H9 (cell line): Measurements from ENCODE around the gene ZNF366. TPM values are rescaled to one million over a fixed set of nuclear protein-coding genes. Genes with fewer than 3 reads are reported as not detected.

ENCODE experiments used
- DNase-seq: peaks from one replicate; pipeline ENCODE4 v3.0.0-alpha.2; 2017
- H2AFZ ChIP-seq: one replicate; pipeline ENCODE4 v1.6.1; 2013; ENCODE audit warnings: mild to moderate bottlenecking, low read length, control low read depth, moderate library complexity
- H2AK5ac ChIP-seq: 2 replicates; pipeline ENCODE4 v1.6.1; 2013; ENCODE audit warnings: low read length, control low read depth, mixed read lengths; ENCODE audit not compliant: insufficient read length
- H2BK120ac ChIP-seq: one replicate; pipeline ENCODE4 v1.6.1; 2013; ENCODE audit warnings: low read depth, mild to moderate bottlenecking, low read length, control low read depth, inconsistent platforms; ENCODE audit not compliant: poor library complexity, severe bottlenecking
- H2BK12ac ChIP-seq: 2 replicates; pipeline ENCODE4 v1.6.1; 2013; ENCODE audit warnings: low read length, control low read depth, mixed read lengths, low read depth; ENCODE audit not compliant: insufficient read length
- H2BK15ac ChIP-seq: 2 replicates; pipeline ENCODE4 v1.6.1; 2013; ENCODE audit warnings: low read depth, low read length, control low read depth
- H2BK20ac ChIP-seq: one replicate; pipeline ENCODE4 v1.6.1; 2013; ENCODE audit warnings: low read depth, mild to moderate bottlenecking, low read length, control low read depth, inconsistent platforms; ENCODE audit not compliant: poor library complexity, severe bottlenecking
- H2BK5ac ChIP-seq: 2 replicates; pipeline ENCODE4 v1.6.1; 2013; ENCODE audit warnings: low read length, control low read depth, mixed read lengths; ENCODE audit not compliant: insufficient read length
- H3K14ac ChIP-seq: 2 replicates; pipeline ENCODE4 v1.6.1; 2013; ENCODE audit warnings: low read length, control low read depth; ENCODE audit not compliant: insufficient read depth
- H3K18ac ChIP-seq: 2 replicates; pipeline ENCODE4 v1.6.1; 2013; ENCODE audit warnings: low read depth, mild to moderate bottlenecking, mixed read lengths, low read length, control low read depth; ENCODE audit not compliant: insufficient read length
- H3K23ac ChIP-seq: 2 replicates; pipeline ENCODE4 v1.6.1; 2013; ENCODE audit warnings: low read length, control low read depth, mixed read lengths, low read depth; ENCODE audit not compliant: insufficient read length
- H3K23me2 ChIP-seq: 2 replicates; pipeline ENCODE4 v1.6.1; 2013; ENCODE audit warnings: low read depth, mild to moderate bottlenecking, mixed read lengths, low read length, control low read depth; ENCODE audit not compliant: insufficient read length, poor library complexity, severe bottlenecking
- H3K27ac ChIP-seq: 2 replicates; pipeline ENCODE4 v1.5.1; 2013; ENCODE audit warnings: low read length, control low read depth, mixed read lengths, low read depth; ENCODE audit not compliant: insufficient read length
- H3K27me3 ChIP-seq: 2 replicates; pipeline ENCODE4 v1.6.1; 2013; ENCODE audit warnings: low read length, control low read depth, inconsistent platforms; ENCODE audit not compliant: insufficient read depth
- H3K4ac ChIP-seq: 2 replicates; pipeline ENCODE4 v1.6.1; 2013; ENCODE audit warnings: low read depth, mild to moderate bottlenecking, control low read depth, inconsistent platforms, low read length, moderate library complexity
- H3K4me1 ChIP-seq: 2 replicates; pipeline ENCODE4 v1.6.1; 2013; ENCODE audit warnings: low read length, control low read depth, inconsistent platforms; ENCODE audit not compliant: insufficient read depth
- H3K4me2 ChIP-seq: 2 replicates; pipeline ENCODE4 v1.6.1; 2013; ENCODE audit warnings: low read length, control low read depth, mixed read lengths; ENCODE audit not compliant: insufficient read length, insufficient read depth
- H3K56ac ChIP-seq: 2 replicates; pipeline ENCODE4 v1.6.1; 2013; ENCODE audit warnings: low read depth, mild to moderate bottlenecking, mixed read lengths, low read length, control low read depth; ENCODE audit not compliant: insufficient read length
- H3K79me1 ChIP-seq: 2 replicates; pipeline ENCODE4 v1.6.1; 2013; ENCODE audit warnings: low read depth, mild to moderate bottlenecking, moderate library complexity, low read length, control low read depth, inconsistent platforms; ENCODE audit not compliant: insufficient read depth, poor library complexity, severe bottlenecking
- H3K79me2 ChIP-seq: 2 replicates; pipeline ENCODE4 v1.6.1; 2013; ENCODE audit warnings: low read length, control low read depth, inconsistent platforms; ENCODE audit not compliant: insufficient read depth
- H3K9ac ChIP-seq: 2 replicates; pipeline ENCODE4 v1.6.1; 2013; ENCODE audit warnings: low read length, control low read depth, mixed read lengths; ENCODE audit not compliant: insufficient read length; ENCODE audit errors: extremely low read depth
- H3K9me3 ChIP-seq: one replicate; pipeline ENCODE4 v1.6.1; 2013; ENCODE audit warnings: low read depth, low read length, inconsistent platforms; ENCODE audit not compliant: control insufficient read depth
- H3T11ph ChIP-seq: one replicate; pipeline ENCODE4 v1.6.1; 2013; ENCODE audit warnings: mild to moderate bottlenecking, low read length, control low read depth, inconsistent platforms
- H4K20me1 ChIP-seq: one replicate; pipeline ENCODE4 v1.6.1; 2013; ENCODE audit not compliant: control insufficient read depth, insufficient read length, insufficient read depth
- H4K5ac ChIP-seq: 2 replicates; pipeline ENCODE4 v1.6.1; 2013; ENCODE audit warnings: low read depth, mild to moderate bottlenecking, mixed read lengths, low read length, control low read depth; ENCODE audit not compliant: insufficient read length
- H4K8ac ChIP-seq: replicated peaks from 2 replicates; pipeline ENCODE4 v1.6.1; 2013; ENCODE audit warnings: low read length, control low read depth, mixed read lengths, low read depth; ENCODE audit not compliant: insufficient read length
- H4K91ac ChIP-seq: 2 replicates; pipeline ENCODE4 v1.6.1; 2013; ENCODE audit warnings: low read depth, mild to moderate bottlenecking, moderate library complexity, mixed read lengths, low read length, control low read depth; ENCODE audit not compliant: insufficient read length
- H3K27ac Mint-ChIP-seq, 3 experiments: 2 replicates in 2 of 3; 3 replicates in 1 of 3; pipeline ENCODE4 v1.8.0; 2020 to 2021; ENCODE audit warnings: mixed read lengths in 3 of 3, mild to moderate bottlenecking in 1 of 3, moderate library complexity in 1 of 3
- H3K27me3 Mint-ChIP-seq: 2 replicates; pipeline ENCODE4 v1.8.0; 2021; ENCODE audit warnings: low read depth, mild to moderate bottlenecking, moderate library complexity, mixed read lengths
- H3K36me3 Mint-ChIP-seq, 3 experiments: 2 replicates in 2 of 3; 3 replicates in 1 of 3; pipeline ENCODE4 v1.8.0; 2020 to 2021; ENCODE audit warnings: low read depth in 3 of 3, mixed read lengths in 3 of 3; ENCODE audit not compliant: insufficient read depth in 1 of 3
- H3K4me1 Mint-ChIP-seq, 2 experiments: 2 replicates each; pipeline ENCODE4 v1.8.0; 2020; ENCODE audit warnings: mixed read lengths in 2 of 2
- H3K4me3 Mint-ChIP-seq, 2 experiments: 2 replicates in 1 of 2; 3 replicates in 1 of 2; pipeline ENCODE4 v1.8.0; 2020 to 2021; ENCODE audit warnings: mild to moderate bottlenecking in 2 of 2, mixed read lengths in 2 of 2, moderate library complexity in 1 of 2
- H3K9me3 Mint-ChIP-seq, 2 experiments: 2 replicates in 1 of 2; 3 replicates in 1 of 2; pipeline ENCODE4 v1.8.0; 2020; ENCODE audit warnings: mild to moderate bottlenecking in 2 of 2, mixed read lengths in 2 of 2, moderate library complexity in 1 of 2
- CTCF ChIP-seq: fragments of 200-600 bp; sonication (generic); conservative IDR thresholded peaks from 3 replicates; pipeline ENCODE4 v1.8.0; 2021; ENCODE audit warnings: antibody characterized with exemption, mild to moderate bottlenecking
- total RNA-seq: library from RNA; stranded (reverse); gene quantifications from 2 replicates; pipeline ENCODE4 v1.2.1, GENCODE V29; 2021

ZNF366 gene
- total RNA-seq, 1 experiment from 2014 or later: not detected

DNA sequence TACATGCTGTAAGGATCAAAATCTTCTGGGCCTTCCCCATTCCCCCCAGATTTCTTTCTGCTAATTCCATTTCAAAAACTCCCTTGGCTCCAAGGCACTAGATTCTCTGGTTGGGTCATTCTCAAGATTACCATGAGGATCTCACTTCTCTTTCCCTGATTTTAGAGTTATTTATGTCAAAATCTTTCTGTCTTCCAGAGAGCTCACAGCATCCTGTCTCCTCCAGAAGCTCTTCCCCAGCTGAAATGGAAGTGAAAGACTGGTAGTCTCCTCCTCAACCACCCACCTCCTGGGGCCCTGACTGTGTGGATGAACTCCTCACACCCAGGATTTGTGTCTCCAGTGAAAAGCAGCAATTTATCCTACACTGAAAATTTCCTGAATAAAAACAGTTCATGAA lies 11.9 kb upstream of the ZNF366 start:
- Histone ChIP-seq H2BK20ac (no peak overlapping the region), H2BK15ac (no peak overlapping the region), H3K23ac (no peak overlapping the region), H3K9ac (no peak overlapping the region), H2AFZ (no peak overlapping the region), H3K79me2 (no peaks in the 10 kb centered on the region), H4K8ac (no peak overlapping the region), H4K20me1 (no peaks in the 10 kb centered on the region), H4K5ac (no peak overlapping the region), H2AK5ac (no peak overlapping the region), H3K27ac (no peak overlapping the region), H3K9me3 (no peaks in the 10 kb centered on the region), H2BK12ac (no peak overlapping the region), H3K4me2 (no peak overlapping the region), H3K27me3 (no peaks in the 10 kb centered on the region), H4K91ac (no peak overlapping the region), H2BK120ac (no peak overlapping the region), H2BK5ac (no peak overlapping the region), H3K4ac (no peak overlapping the region), H3K56ac (no peak overlapping the region), H3T11ph (no peak overlapping the region), H3K4me1 (no peaks in the 10 kb centered on the region; the same call in 1 of the 2 replicates), H3K14ac (no peak overlapping the region), H3K18ac (no peak overlapping the region), H3K23me2 (no peaks in the 10 kb centered on the region), H3K79me1 (no peaks in the 10 kb centered on the region)
- DNase-seq: no peak
- H3K4me3 Mint-ChIP-seq: no peak overlapping the region
- H3K4me1 Mint-ChIP-seq: peaks cover 4 to 6% of the 10 kb centered on the region in 2 experiments; a peak in 2 of 4 replicates
- peaks cover 5 to 6% of the 10 kb centered on the region in 2 experiments for H3K9me3 Mint-ChIP-seq
- no peak overlapping the region; a peak in 1 of 7 replicates for H3K27ac Mint-ChIP-seq
- TF ChIP-seq CTCF: no peak
- peaks cover 2% of the 10 kb centered on the region for H3K27me3 Mint-ChIP-seq
- H3K36me3 Mint-ChIP-seq: no peaks in the 10 kb centered on the region; a peak in 2 of 7 replicates
